Vagina (tissue), 2 donors: ENCODE results near the gene SCAF11. TPM values are rescaled to one million over a fixed set of nuclear protein-coding genes. Genes with fewer than 3 reads are reported as not detected.

Source experiments
- DNase-seq, 2 donors: peaks; one replicate each; pipeline ENCODE4 v3.0.0-alpha.2; 2017; ENCODE audit errors: extremely low spot score in 2 of 2
- H3K27ac ChIP-seq: fragments of 200-600 bp; sonication (generic); one replicate; pipeline ENCODE4 v1.5.1; 2019
- H3K27me3 ChIP-seq: fragments of 200-600 bp; sonication (generic); one replicate; pipeline ENCODE4 v1.5.1; 2019
- H3K36me3 ChIP-seq, 2 donors: fragments of 200-600 bp; sonication (generic); one replicate each; pipeline ENCODE4 v1.5.1; 2017 to 2019
- H3K4me1 ChIP-seq: fragments of 200-600 bp; sonication (generic); one replicate; pipeline ENCODE4 v1.5.1; 2019
- H3K4me3 ChIP-seq, 2 donors: fragments of 200-600 bp; sonication (generic); 1 replicate in 1 of 2; 2 replicates in 1 of 2; pipeline ENCODE4 v1.5.1; 2016 to 2019
- H3K9me3 ChIP-seq: fragments of 200-600 bp; sonication (generic); one replicate; pipeline ENCODE4 v1.5.1; 2019
- POLR2A ChIP-seq, 2 donors: fragments of 450-650 bp; IDR thresholded peaks; one replicate each; pipeline ENCODE4 v1.6.1; 2017; ENCODE audit warnings: antibody characterized with exemption in 2 of 2, mild to moderate bottlenecking in 2 of 2, moderate library complexity in 2 of 2
- POLR2AphosphoS5 ChIP-seq, 2 donors: sonication (generic); formaldehyde crosslinking; IDR thresholded peaks; one replicate each; pipeline ENCODE4 v1.9.0; 2017; ENCODE audit warnings: antibody characterized with exemption in 2 of 2, mild to moderate bottlenecking in 2 of 2, low read depth in 1 of 2; ENCODE audit not compliant: insufficient read depth in 1 of 2
- intact Hi-C: fragments of 100-400 bp; cut with DNase I; formaldehyde crosslinking; loops from one replicate; pipeline ENCODE4 v1.15.1; 2023
- total RNA-seq: library from RNA; depleted of rRNA; stranded (reverse); fragments of >200 nt; gene quantifications from one replicate; pipeline ENCODE4 v1.2.3, GENCODE V29; 2016
- TF ChIP-seq, protein P1 (sequence below), 3 experiments: fragments of 450-650 bp in 2 of 3; fragments of 200-600 bp in 1 of 3; sonication (generic) in 1 of 3; IDR thresholded peaks; one replicate each; pipeline ENCODE4 v1.5.1; 2017 to 2019; ENCODE audit warnings: antibody characterized with exemption in 3 of 3, mild to moderate bottlenecking in 2 of 3, moderate library complexity in 2 of 3

SCAF11 gene
- total RNA-seq, 1 donor from 2014 or later, result 104 TPM

DNA sequence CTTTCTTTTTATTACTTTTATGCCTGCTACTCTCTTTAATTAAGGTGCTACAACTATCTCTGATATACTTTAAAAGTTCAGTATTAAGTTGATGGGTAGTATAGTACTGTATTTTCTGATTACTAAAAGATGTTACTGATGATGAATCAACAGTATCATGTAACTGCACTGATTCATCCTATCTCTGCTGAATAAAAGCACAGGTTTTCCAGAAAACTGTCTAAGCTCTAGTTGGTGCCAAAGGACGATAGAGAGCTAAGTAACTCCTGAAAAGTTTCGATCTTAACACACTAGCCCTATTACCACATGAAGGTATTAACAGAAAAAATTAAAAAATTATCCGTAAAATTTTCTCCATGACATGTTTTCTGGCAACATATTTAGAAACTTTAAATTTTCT, 2.1 kb downstream of the SCAF11 start:
- Histone ChIP-seq H3K9me3 (no peaks in the 10 kb centered on the region), H3K4me1 (peaks cover 55% of the 10 kb centered on the region), H3K27me3 (no peaks in the 10 kb centered on the region), H3K4me3 (peak overlapping the region in 1 of 2 donors; percentile 90), H3K36me3 (no peaks in the 10 kb centered on the region), H3K27ac (no peak overlapping the region)
- no peak for DNase-seq
- TF ChIP-seq POLR2A (IDR thresholded peaks at IDR 0.05) (no peak), POLR2AphosphoS5 (IDR thresholded peaks at IDR 0.05; ENCODE audit: insufficient read depth in 1 of 2, low read depth in 1 of 2) (no peak)
- TF ChIP-seq, protein P1, sequence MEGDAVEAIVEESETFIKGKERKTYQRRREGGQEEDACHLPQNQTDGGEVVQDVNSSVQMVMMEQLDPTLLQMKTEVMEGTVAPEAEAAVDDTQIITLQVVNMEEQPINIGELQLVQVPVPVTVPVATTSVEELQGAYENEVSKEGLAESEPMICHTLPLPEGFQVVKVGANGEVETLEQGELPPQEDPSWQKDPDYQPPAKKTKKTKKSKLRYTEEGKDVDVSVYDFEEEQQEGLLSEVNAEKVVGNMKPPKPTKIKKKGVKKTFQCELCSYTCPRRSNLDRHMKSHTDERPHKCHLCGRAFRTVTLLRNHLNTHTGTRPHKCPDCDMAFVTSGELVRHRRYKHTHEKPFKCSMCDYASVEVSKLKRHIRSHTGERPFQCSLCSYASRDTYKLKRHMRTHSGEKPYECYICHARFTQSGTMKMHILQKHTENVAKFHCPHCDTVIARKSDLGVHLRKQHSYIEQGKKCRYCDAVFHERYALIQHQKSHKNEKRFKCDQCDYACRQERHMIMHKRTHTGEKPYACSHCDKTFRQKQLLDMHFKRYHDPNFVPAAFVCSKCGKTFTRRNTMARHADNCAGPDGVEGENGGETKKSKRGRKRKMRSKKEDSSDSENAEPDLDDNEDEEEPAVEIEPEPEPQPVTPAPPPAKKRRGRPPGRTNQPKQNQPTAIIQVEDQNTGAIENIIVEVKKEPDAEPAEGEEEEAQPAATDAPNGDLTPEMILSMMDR (IDR thresholded peaks at IDR 0.05), result no peak
- intact Hi-C loops, result no loop called here

DNA sequence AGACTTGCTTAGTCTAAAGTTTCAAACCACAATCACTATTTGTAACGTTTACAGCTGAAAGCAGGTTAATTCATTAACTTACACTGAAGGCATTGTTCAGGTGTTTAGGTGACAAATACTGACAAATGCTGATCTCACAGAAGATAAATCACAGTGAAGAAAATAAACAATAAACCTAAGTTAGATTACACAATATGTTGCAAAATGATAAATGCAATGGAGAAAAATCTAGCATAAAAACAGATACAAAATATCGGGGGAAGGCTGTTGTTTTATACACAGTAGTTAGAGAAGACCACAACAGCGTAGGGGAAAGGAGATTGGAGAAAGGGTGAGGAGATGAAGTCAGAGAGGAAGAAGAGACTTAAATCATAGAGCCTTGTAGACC, 3.0 kb downstream of the SCAF11 start:
- no peaks in the 10 kb centered on the region for H3K36me3 ChIP-seq
- H3K27ac ChIP-seq, result no peak overlapping the region
- peaks cover 55% of the 10 kb centered on the region for H3K4me1 ChIP-seq
- no peaks in the 10 kb centered on the region for H3K27me3 ChIP-seq
- TF ChIP-seq POLR2AphosphoS5 (IDR thresholded peaks at IDR 0.05; ENCODE audit: insufficient read depth in 1 of 2, low read depth in 1 of 2), result no peak
- no peaks in the 10 kb centered on the region for H3K9me3 ChIP-seq
- intact Hi-C loops, result no loop called here
- DNase-seq, result no peak
- no peak overlapping the region for H3K4me3 ChIP-seq

DNA sequence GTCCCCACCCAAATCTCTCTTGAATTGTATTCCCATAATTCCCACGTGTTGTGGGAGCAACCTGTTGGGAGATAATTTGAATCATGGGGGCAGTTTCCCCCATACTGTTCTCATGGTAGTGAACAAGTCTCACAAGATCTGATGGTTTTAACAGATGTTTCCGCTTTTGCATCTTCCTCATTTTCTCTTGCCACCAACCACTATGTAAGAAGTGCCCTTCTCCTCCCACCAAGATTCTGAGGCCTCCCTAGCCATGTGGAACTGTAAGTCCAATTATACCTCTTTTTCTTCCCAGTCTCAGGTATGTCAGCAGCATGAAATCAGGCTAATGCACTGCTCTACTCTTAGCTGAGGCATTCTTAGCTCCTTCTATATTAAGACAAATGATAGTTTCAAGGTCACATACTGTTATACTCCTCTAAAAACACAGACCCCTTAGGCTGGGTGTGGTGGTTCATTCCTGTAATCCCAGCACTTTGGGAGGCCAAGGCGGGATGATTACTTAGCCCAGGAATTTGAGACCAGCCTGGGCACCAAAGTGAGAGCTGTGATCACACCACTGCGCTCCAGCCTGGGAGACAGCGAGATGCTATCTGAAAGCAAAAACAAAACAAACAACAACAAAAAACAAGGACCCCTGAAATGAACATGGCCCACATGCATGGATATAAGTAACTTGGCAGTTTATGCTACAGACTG, 3.6 kb downstream of the SCAF11 start:
- no peak overlapping the region for H3K27ac ChIP-seq
- intact Hi-C loops, result no loop called here
- peaks cover 56% of the 10 kb centered on the region for H3K4me1 ChIP-seq
- H3K36me3 ChIP-seq, result no peaks in the 10 kb centered on the region
- TF ChIP-seq, protein P1 (IDR thresholded peaks at IDR 0.05), result no peak
- TF ChIP-seq POLR2A (IDR thresholded peaks at IDR 0.05) (no peak), POLR2AphosphoS5 (IDR thresholded peaks at IDR 0.05; ENCODE audit: insufficient read depth in 1 of 2, low read depth in 1 of 2) (no peak)
- no peak overlapping the region for H3K4me3 ChIP-seq
- no peaks in the 10 kb centered on the region for H3K27me3 ChIP-seq
- no peak for DNase-seq
- H3K9me3 ChIP-seq, result no peaks in the 10 kb centered on the region

DNA sequence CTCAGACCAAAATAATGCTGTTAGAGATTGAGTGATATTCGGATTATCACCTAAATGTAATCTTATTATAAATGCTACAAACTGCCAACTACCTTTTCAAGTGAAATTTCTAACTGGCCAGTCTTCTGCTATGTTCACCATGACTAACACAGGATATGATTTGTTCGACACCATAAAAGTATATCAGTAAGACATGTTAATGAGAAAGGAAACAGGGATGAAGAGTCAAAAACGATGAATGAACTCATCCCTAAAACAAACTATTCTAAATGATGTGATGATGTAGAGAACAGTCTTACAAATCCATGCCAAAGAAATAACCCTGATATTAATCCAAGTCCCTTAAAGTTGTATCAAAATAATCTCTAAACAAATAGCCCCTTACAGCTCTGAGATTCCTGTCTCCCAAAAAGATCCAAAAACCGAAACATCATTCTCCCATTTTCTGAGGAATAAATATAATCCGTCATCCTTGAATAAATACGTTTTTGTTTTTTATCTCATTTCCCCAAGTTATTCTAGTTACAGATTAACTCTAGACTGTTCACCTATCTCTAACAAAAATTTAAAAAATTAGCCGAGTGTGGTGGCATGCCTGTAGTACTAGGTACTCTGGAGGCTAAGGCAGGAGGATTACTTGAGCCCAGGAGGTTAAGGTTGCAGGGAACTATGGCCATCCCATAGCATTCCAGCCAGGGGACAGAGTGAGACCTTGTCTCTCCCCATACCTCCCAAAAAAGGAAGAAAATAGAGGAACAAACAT, 9.1 kb downstream of the SCAF11 start:
- DNase-seq, result no peak
- H3K4me3 ChIP-seq, result no peak overlapping the region
- TF ChIP-seq POLR2A (IDR thresholded peaks at IDR 0.05), result no peak
- TF ChIP-seq, protein P1 (IDR thresholded peaks at IDR 0.05), result no peak
- no peak for TF ChIP-seq POLR2AphosphoS5 (IDR thresholded peaks at IDR 0.05; ENCODE audit: insufficient read depth in 1 of 2, low read depth in 1 of 2)
- no peaks in the 10 kb centered on the region for H3K9me3 ChIP-seq
- H3K27me3 ChIP-seq, result no peaks in the 10 kb centered on the region
- no peaks in the 10 kb centered on the region for H3K36me3 ChIP-seq
- intact Hi-C loops, result no loop called here
- no peak overlapping the region for H3K27ac ChIP-seq
- H3K4me1 ChIP-seq, result peaks cover 65% of the 10 kb centered on the region

DNA sequence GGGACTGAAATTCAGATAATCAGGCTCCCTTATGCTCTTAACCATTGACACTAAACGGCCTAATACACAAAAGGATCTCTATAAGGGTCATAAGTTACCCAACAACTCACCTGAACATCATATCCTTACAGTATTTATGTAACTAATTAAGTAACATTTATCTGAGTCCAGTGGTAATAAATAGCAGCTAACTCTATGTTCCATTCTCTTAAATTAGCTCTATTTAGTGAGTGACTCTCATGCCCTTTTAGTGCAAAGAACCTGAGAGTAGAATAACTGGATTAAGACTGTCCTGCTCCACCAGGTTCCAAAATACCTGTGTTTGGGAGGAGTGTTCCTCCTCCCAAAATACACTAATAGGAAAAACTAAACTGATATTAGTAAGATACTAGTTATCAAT, 9.8 kb downstream of the SCAF11 start:
- no peaks in the 10 kb centered on the region for H3K36me3 ChIP-seq

More for the DNA sequence above, 9.8 kb downstream of the SCAF11 start:
- H3K4me1 ChIP-seq, result peaks cover 65% of the 10 kb centered on the region
- DNase-seq, result no peak
- no peaks in the 10 kb centered on the region for H3K27me3 ChIP-seq
- no peak overlapping the region for H3K27ac ChIP-seq
- intact Hi-C loops, result no loop called here
- no peaks in the 10 kb centered on the region for H3K9me3 ChIP-seq
- H3K4me3 ChIP-seq, result no peak overlapping the region
- TF ChIP-seq POLR2A (IDR thresholded peaks at IDR 0.05) (no peak), POLR2AphosphoS5 (IDR thresholded peaks at IDR 0.05; ENCODE audit: insufficient read depth in 1 of 2, low read depth in 1 of 2) (no peak)
- TF ChIP-seq, protein P1 (IDR thresholded peaks at IDR 0.05), result no peak
